Measurements from ENCODE around the gene RAPH1.

The RAPH1 gene

GRCh38 chr2:203484266-203485112, 50.6 kb downstream of the RAPH1 start:
- DNase-seq, result peak; percentile 30 to 51

- DNase-seq, result no peak
Observed at GRCh38 chr2:203480623-203481022, 54.5 kb downstream of the RAPH1 start.

- no peak for DNase-seq
Observed at GRCh38 chr2:203476881-203477280, 58.2 kb downstream of the RAPH1 start.

GRCh38 chr2:203471323-203471722, 63.8 kb downstream of the RAPH1 start:
- no peak for DNase-seq

GRCh38 chr2:203470371-203470770, 64.7 kb downstream of the RAPH1 start:
- DNase-seq, result no peak

GRCh38 chr2:203469546-203469945, 65.6 kb downstream of the RAPH1 start:
- DNase-seq, result no peak

- no peak for DNase-seq
Observed at GRCh38 chr2:203463266-203463678, 71.8 kb downstream of the RAPH1 start.

- DNase-seq, result no peak
Observed at GRCh38 chr2:203462308-203462707, 72.8 kb downstream of the RAPH1 start.

- no peak for DNase-seq
Observed at GRCh38 chr2:203461746-203462145, 73.4 kb downstream of the RAPH1 start.

GRCh38 chr2:203455209-203455608, 79.9 kb downstream of the RAPH1 start:
- DNase-seq, result no peak

- DNase-seq, result no peak
Observed at GRCh38 chr2:203453858-203454451, 81.1 kb downstream of the RAPH1 start.

GRCh38 chr2:203451689-203452088, 83.4 kb downstream of the RAPH1 start:
- no peak for DNase-seq

GRCh38 chr2:203451011-203451410, 84.1 kb downstream of the RAPH1 start:
- no peak for DNase-seq

GRCh38 chr2:203450561-203450960, 84.5 kb downstream of the RAPH1 start:
- no peak for DNase-seq

- no peak for DNase-seq
Observed at GRCh38 chr2:203446780-203447179, 88.3 kb downstream of the RAPH1 start.

GRCh38 chr2:203446071-203446481, 89.0 kb downstream of the RAPH1 start:
- no peak for DNase-seq

GRCh38 chr2:203444738-203445137, 90.4 kb downstream of the RAPH1 start:
- DNase-seq, result no peak

- no peak for DNase-seq
Observed at GRCh38 chr2:203442463-203442862, 92.6 kb downstream of the RAPH1 start.

- DNase-seq, result no peak
Observed at GRCh38 chr2:203441463-203441862, 93.6 kb downstream of the RAPH1 start.

GRCh38 chr2:203440671-203441070, 94.4 kb downstream of the RAPH1 start:
- no peak for DNase-seq

GRCh38 chr2:203438528-203438927, 96.6 kb downstream of the RAPH1 start:
- no peak for DNase-seq

GRCh38 chr2:203437511-203437910, 97.6 kb downstream of the RAPH1 start:
- DNase-seq, result no peak

- no peak for DNase-seq
Observed at GRCh38 chr2:203436496-203436895, 98.6 kb downstream of the RAPH1 start.

- DNase-seq, result no peak
Observed at GRCh38 chr2:203432811-203433210, 102.3 kb downstream of the RAPH1 start.
